KMS-11 (cell line): Measurements from ENCODE around the gene BMP2K.

Experiments
- H2AFZ ChIP-seq: fragments of 200-600 bp; sonication (generic); 2 replicates; pipeline ENCODE4 v1.6.1; 2016; ENCODE audit warnings: antibody characterized with exemption, mixed run types, low read depth
- H3K27ac ChIP-seq: fragments of 200-600 bp; sonication (generic); 2 replicates; pipeline ENCODE4 v1.6.1; 2016; ENCODE audit warnings: mild to moderate bottlenecking, mixed run types
- H3K27me3 ChIP-seq: fragments of 200-600 bp; sonication (generic); 2 replicates; pipeline ENCODE4 v1.6.1; 2017; ENCODE audit warnings: mild to moderate bottlenecking, low read depth, mixed run types, moderate library complexity; ENCODE audit not compliant: insufficient read depth
- H3K36me3 ChIP-seq: fragments of 200-600 bp; sonication (generic); 2 replicates; pipeline ENCODE4 v1.6.1; 2017; ENCODE audit warnings: mild to moderate bottlenecking, mixed run types; ENCODE audit not compliant: insufficient read depth
- H3K4me1 ChIP-seq: fragments of 200-600 bp; sonication (generic); 2 replicates; pipeline ENCODE4 v1.6.1; 2016; ENCODE audit warnings: mild to moderate bottlenecking, low read depth, mixed run types; ENCODE audit not compliant: poor library complexity, severe bottlenecking
- H3K4me2 ChIP-seq: fragments of 200-600 bp; sonication (generic); 2 replicates; pipeline ENCODE4 v1.7.0; 2016; ENCODE audit warnings: mild to moderate bottlenecking, mixed run types
- H3K4me3 ChIP-seq: fragments of 200-600 bp; sonication (generic); IDR thresholded peaks from 2 replicates; pipeline ENCODE4 v1.6.1; 2017; ENCODE audit warnings: low read depth, low read length, mixed read lengths; ENCODE audit not compliant: insufficient read depth
- H3K79me2 ChIP-seq: fragments of 200-600 bp; sonication (generic); 2 replicates; pipeline ENCODE4 v1.6.1; 2016; ENCODE audit warnings: low read depth, mixed run types; ENCODE audit not compliant: insufficient read depth
- H3K9ac ChIP-seq: fragments of 200-600 bp; sonication (generic); 2 replicates; pipeline ENCODE4 v1.6.1; 2016; ENCODE audit warnings: mild to moderate bottlenecking, mixed run types
- H4K20me1 ChIP-seq: fragments of 200-600 bp; sonication (generic); 2 replicates; pipeline ENCODE4 v1.6.1; 2016; ENCODE audit warnings: mild to moderate bottlenecking, mixed run types; ENCODE audit not compliant: insufficient read depth
- TF ChIP-seq, protein P1 (sequence below): fragments of 200-600 bp; sonication (generic); conservative IDR thresholded peaks from 2 replicates; pipeline ENCODE4 v1.6.1; 2017; ENCODE audit warnings: low read depth, mild to moderate bottlenecking, antibody characterized with exemption, low read length, moderate library complexity, mixed read lengths

The BMP2K gene

DNA sequence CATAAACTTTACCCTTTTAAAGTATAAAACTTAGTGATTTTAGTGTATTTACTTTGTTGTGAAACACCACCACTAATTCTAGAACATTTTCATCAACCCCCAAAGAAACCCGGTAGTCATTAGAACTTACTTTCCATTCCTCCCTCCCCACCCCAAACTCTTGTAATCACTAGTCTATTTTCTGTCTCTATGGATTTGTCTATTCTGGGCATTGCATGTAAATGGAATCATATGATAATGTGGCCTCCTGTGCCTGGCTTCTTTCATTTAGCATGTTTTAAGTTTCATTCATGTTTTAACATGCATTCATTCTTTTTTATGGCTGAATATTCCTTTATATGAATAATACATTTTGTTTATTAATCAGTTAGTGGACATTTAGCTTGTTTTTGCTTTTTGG is 27.8 kb downstream of the BMP2K start:
- no peaks in the 10 kb centered on the region for H3K36me3 ChIP-seq
- H3K27me3 ChIP-seq = no peaks in the 10 kb centered on the region
- H3K27ac ChIP-seq = no peak overlapping the region
- peaks cover 76% of the 10 kb centered on the region for H3K79me2 ChIP-seq
- peaks cover 61% of the 10 kb centered on the region for H3K4me1 ChIP-seq
- TF ChIP-seq, protein P1, sequence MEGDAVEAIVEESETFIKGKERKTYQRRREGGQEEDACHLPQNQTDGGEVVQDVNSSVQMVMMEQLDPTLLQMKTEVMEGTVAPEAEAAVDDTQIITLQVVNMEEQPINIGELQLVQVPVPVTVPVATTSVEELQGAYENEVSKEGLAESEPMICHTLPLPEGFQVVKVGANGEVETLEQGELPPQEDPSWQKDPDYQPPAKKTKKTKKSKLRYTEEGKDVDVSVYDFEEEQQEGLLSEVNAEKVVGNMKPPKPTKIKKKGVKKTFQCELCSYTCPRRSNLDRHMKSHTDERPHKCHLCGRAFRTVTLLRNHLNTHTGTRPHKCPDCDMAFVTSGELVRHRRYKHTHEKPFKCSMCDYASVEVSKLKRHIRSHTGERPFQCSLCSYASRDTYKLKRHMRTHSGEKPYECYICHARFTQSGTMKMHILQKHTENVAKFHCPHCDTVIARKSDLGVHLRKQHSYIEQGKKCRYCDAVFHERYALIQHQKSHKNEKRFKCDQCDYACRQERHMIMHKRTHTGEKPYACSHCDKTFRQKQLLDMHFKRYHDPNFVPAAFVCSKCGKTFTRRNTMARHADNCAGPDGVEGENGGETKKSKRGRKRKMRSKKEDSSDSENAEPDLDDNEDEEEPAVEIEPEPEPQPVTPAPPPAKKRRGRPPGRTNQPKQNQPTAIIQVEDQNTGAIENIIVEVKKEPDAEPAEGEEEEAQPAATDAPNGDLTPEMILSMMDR = no peak
- H4K20me1 ChIP-seq = peaks cover 7% of the 10 kb centered on the region; the same call in 1 of the 2 replicates
- no peak overlapping the region for H3K4me2 ChIP-seq
- no peak overlapping the region for H2AFZ ChIP-seq
- H3K4me3 ChIP-seq = no peak overlapping the region
- H3K9ac ChIP-seq = no peak overlapping the region

DNA sequence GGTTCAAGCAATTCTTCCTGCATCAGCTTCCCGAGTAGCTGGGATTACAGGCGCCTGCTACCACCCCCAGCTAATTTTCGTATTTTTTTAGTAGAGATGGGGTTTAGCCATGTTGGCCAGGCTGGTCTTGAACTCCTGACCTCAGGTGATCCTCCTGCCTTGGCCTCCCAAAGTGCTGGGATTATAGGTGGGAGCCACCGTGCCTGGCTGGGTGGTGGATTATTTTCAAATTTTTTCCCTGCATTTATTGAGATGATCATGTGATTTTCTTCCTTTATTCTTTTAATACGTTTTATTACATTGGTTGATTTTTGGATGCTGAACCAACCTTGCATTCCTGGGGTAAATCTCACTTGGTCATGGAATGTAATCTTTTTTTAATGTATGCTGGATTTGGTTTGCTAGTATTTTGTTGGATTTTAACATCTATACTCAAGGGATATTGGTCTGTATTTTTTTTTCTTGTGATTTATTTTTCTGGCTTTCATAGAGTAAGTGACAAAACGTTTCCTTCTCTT is 30.9 kb downstream of the BMP2K start:
- H3K4me3 ChIP-seq = no peak overlapping the region
- no peak overlapping the region for H3K9ac ChIP-seq
- H3K27ac ChIP-seq = no peak overlapping the region
- no peak overlapping the region for H3K4me2 ChIP-seq
- peaks cover 3% of the 10 kb centered on the region; the same call in 1 of the 2 replicates for H4K20me1 ChIP-seq
- no peaks in the 10 kb centered on the region for H3K36me3 ChIP-seq
- H3K27me3 ChIP-seq = no peaks in the 10 kb centered on the region
- peaks cover 62% of the 10 kb centered on the region for H3K4me1 ChIP-seq
- TF ChIP-seq, protein P1 = no peak
- no peak overlapping the region for H2AFZ ChIP-seq
- H3K79me2 ChIP-seq = peaks cover 81% of the 10 kb centered on the region

DNA sequence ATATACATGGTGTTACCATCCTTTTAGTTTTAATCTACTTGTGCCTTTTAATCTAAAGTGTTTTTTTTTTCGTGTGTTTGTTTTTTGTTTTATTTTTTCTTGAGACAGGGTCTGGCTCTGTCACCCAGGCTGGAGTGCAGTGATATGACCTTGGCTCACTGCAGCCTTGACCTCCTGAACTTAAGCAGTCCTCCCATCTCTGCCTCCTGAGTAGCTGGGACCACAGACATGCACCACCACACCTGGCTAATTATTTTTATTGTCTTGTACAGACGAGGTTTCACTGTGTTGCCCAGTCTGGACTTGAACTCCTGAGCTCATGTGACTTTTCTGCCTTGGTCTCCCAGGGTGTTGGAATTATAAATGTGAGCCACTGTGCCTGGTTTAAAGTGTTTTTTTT is 33.1 kb downstream of the BMP2K start:
- no peak overlapping the region for H2AFZ ChIP-seq

DNA sequence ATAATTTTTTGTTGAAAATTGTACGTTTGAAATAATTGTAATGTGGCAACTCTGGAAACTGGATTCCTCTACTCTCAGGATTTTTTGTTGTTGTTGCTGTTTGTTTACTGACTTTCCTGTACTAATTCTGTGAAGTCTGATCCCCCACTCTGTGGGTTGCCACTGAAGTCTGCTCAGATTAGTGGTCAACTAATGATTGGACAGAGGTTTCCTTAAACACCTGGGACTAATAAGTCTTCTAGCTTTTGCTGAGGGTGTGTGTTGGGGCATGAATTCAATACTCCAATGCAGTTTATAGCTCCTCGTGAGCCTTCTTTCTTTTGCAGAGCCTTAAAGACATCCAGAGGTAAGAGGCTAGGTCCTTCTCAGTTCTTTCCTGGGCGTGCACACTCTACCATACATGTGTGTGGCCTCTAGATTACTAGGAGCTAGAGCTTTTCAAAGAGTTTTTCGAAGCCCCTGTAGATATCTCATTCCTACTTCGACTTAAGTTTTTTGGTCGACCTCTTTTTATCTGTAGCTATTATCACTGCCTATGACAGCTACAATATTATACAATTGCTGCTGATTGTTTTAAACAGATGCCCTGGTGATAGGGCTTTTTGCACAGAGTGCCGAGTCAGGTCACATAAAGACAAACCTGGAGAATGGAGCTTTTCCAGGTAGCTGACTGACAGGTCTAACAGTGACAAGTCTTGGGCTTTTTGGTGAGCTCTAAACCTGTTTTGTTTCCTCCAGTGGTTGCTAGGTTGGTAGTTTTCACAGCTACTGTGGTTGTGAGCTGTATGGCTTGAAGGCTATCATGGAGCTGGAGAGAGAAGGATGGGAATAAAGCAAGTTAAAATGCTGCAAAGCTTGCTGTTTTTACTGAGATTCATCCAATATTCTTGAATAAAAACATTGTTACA is 34.0 kb downstream of the BMP2K start:
- TF ChIP-seq, protein P1 = no peak
- H3K27me3 ChIP-seq = no peaks in the 10 kb centered on the region
- H3K9ac ChIP-seq = peak overlapping the region; percentile 14; the same call in 1 of the 2 replicates
- peak overlapping the region; percentile 63 for H3K4me2 ChIP-seq
- no peaks in the 10 kb centered on the region for H3K36me3 ChIP-seq
- H3K4me3 ChIP-seq = no peak overlapping the region
- peak overlapping the region; percentile 67 for H3K27ac ChIP-seq
- H3K79me2 ChIP-seq = peaks cover 79% of the 10 kb centered on the region
- no peaks in the 10 kb centered on the region; the same call in 1 of the 2 replicates for H4K20me1 ChIP-seq
- no peak overlapping the region for H2AFZ ChIP-seq
- H3K4me1 ChIP-seq = peaks cover 49% of the 10 kb centered on the region

More for the DNA sequence above, 33.1 kb downstream of the BMP2K start:
- no peaks in the 10 kb centered on the region for H3K36me3 ChIP-seq
- H3K4me3 ChIP-seq = no peak overlapping the region
- peak overlapping the region; percentile 63 for H3K4me2 ChIP-seq
- H3K9ac ChIP-seq = no peak overlapping the region
- H3K27me3 ChIP-seq = no peaks in the 10 kb centered on the region
- H4K20me1 ChIP-seq = no peaks in the 10 kb centered on the region; the same call in 1 of the 2 replicates
- H3K79me2 ChIP-seq = peaks cover 88% of the 10 kb centered on the region
- H3K27ac ChIP-seq = peak overlapping the region; percentile 67
- TF ChIP-seq, protein P1 = no peak
- H3K4me1 ChIP-seq = peaks cover 54% of the 10 kb centered on the region
